Heart right ventricle (tissue), 16 donors: ENCODE results near the gene RSPH1. TPM values are rescaled to one million over a fixed set of nuclear protein-coding genes. Genes with fewer than 3 reads are reported as not detected.

Experiments used
- ATAC-seq, 8 donors: fragments of 200-7000 bp; cut with Tn5 transposase; one replicate each; pipeline ENCODE4 v1.9.1; 2020; ENCODE audit warnings: mild to moderate bottlenecking in 8 of 8, moderate library complexity in 8 of 8, moderate number of reproducible peaks in 1 of 8
- DNase-seq, 2 donors: peaks; one replicate each; pipeline ENCODE4 v3.0.0-alpha.2; 2020
- H3K27ac ChIP-seq, 10 donors: fragments of 200-600 bp; sonication (generic) in 2 of 10; one replicate each; pipeline versions ENCODE4 v1.5.0 to v1.8.0; 2020 to 2022; ENCODE audit warnings: mild to moderate bottlenecking in 3 of 10
- H3K27me3 ChIP-seq, 7 donors: fragments of 200-600 bp; one replicate each; pipeline ENCODE4 v1.8.0; 2021 to 2022; ENCODE audit warnings: mild to moderate bottlenecking in 2 of 7
- H3K36me3 ChIP-seq, 9 donors: fragments of 200-600 bp; sonication (generic) in 1 of 9; one replicate each; pipeline versions ENCODE4 v1.5.0 to v1.8.0; 2020 to 2022; ENCODE audit warnings: mild to moderate bottlenecking in 2 of 9
- H3K4me1 ChIP-seq, 9 donors: fragments of 200-600 bp; sonication (generic) in 1 of 9; one replicate each; pipeline versions ENCODE4 v1.5.0 to v1.8.0; 2020 to 2022; ENCODE audit warnings: mild to moderate bottlenecking in 4 of 9
- H3K4me3 ChIP-seq, 10 donors: fragments of 200-600 bp; sonication (generic) in 2 of 10; one replicate each; pipeline versions ENCODE4 v1.5.0 to v1.8.0; 2020 to 2022; ENCODE audit warnings: mild to moderate bottlenecking in 7 of 10, moderate library complexity in 2 of 10
- H3K9me3 ChIP-seq, 11 donors: fragments of 200-600 bp in 10 of 11; sonication (generic) in 2 of 11; one replicate each; pipeline versions ENCODE4 v1.5.0 to v1.8.0; 2013 to 2022; ENCODE audit warnings: mild to moderate bottlenecking in 2 of 11, control low read depth in 1 of 11, moderate library complexity in 1 of 11
- WGBS, 2 donors: extraction: QIAGEN DNeasy Blood & Tissue Kit; methylation state at CpG; one replicate each; pipeline ENCODE4 v1.1.7; 2013; ENCODE audit warnings: inconsistent platforms in 1 of 2; 5-methylcytosine and 5-hydroxymethylcytosine counted together
- intact Hi-C, 10 donors: fragments of 100-400 bp; cut with DNase I; formaldehyde crosslinking; loops; one replicate each; pipeline versions ENCODE4 v1.11.1 to v1.14.2; 2022
- polyA plus RNA-seq, 2 donors: library from polyadenylated mRNA; stranded (reverse); fragments of 200-250 nt; gene quantifications; one replicate each; pipeline ENCODE4 v1.2.3, GENCODE V29; 2013
- total RNA-seq, 10 donors: library from RNA; stranded (reverse); fragmentation: NEBNext Ultra II Directional in 3 of 10; extraction: Animal tissue kit (Norgen Biotek cat#: 25700) in 3 of 10; gene quantifications; one replicate each; pipeline versions ENCODE4 v1.2.1 to v1.2.4, GENCODE V29; 2021 to 2023
- TF ChIP-seq, protein P1 (sequence below), 9 donors: fragments of 200-600 bp; sonication (generic) in 2 of 9; IDR thresholded peaks; one replicate each; pipeline versions ENCODE4 v1.5.0 to v1.8.0; 2021 to 2022; ENCODE audit warnings: antibody characterized with exemption in 9 of 9, mild to moderate bottlenecking in 5 of 9, moderate library complexity in 1 of 9
- donor health status: Arrhythmogenic right ventricular cardiomyopathy.
- donor health status: ischemic (EF 13 %, LVEDD 7.1; RV severe dilation, severe dysfunction).
- donor health status: healthy with polysubstance abuse.
- donor health status: DM: no; HTN: yes; CAD: no.
- donor health status: DM: no; HTN: no; CAD: no.
- donor health status: ischemic (EF 25% LVEDD 6.9; RV normal size, moderate dysfunction).
- donor health status: ischemic (EF 25% LVEDD 5.7; RV mildly dilated, moderate dysfunction).
- donor health status: healthy.
- donor health status: DM: yes; HTN: yes; CAD: no.
- donor health status: Ischemic cardiomyopathy.
- donor health status: ischemic (EF 35%, LVEDD 5.7; RV mildly dilated, moderate dysfunction).
- donor health status: nonischemic (EF 11% LVEDD 7.7; RV severe dilation, severe dysfunction).
- donor health status: DM: yes; HTN: yes; CAD: no.
- donor health status: PGD.
- donor health status: ischemic (EF 29% LVEDD 5.4; RV normal size, mild dysfunction).
- donor health status: nonischemic (EF 23%, LVEDD 6.1; RV moderate dilation, normal function).

Gene RSPH1
- total and polyA plus RNA-seq, 12 donors = 0.06 to 0.36 (median 0.20) TPM; not detected in 9

DNA sequence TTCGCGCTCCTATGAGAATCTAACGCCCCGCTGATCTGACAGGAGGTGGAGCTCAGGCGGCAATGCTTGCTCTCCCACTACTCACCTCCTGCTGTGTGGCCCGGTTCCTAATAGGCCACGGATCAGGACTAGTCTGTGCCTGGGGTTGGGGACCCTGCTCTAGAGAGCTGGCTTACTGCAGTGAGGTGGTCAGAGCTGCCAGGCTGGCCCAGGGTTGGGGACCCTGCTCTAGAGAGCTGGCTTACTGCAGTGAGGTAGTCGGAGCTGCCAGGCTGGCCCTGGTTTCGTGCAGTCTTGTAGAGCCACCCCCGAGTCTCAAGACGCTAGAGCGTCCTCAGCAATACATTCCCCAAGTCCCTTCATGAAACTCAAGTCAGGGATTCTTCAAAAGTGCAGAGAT lies 45.1 kb upstream of the RSPH1 start:
- DNase-seq (no peak), ATAC-seq (no peak)
- 85 to 87% methylated on average over 12 of the region's 12 CpGs for WGBS, 2 donors
- H3K4me1 ChIP-seq = no peaks in the 10 kb centered on the region
- H3K9me3 ChIP-seq = no peaks in the 10 kb centered on the region
- TF ChIP-seq, protein P1, sequence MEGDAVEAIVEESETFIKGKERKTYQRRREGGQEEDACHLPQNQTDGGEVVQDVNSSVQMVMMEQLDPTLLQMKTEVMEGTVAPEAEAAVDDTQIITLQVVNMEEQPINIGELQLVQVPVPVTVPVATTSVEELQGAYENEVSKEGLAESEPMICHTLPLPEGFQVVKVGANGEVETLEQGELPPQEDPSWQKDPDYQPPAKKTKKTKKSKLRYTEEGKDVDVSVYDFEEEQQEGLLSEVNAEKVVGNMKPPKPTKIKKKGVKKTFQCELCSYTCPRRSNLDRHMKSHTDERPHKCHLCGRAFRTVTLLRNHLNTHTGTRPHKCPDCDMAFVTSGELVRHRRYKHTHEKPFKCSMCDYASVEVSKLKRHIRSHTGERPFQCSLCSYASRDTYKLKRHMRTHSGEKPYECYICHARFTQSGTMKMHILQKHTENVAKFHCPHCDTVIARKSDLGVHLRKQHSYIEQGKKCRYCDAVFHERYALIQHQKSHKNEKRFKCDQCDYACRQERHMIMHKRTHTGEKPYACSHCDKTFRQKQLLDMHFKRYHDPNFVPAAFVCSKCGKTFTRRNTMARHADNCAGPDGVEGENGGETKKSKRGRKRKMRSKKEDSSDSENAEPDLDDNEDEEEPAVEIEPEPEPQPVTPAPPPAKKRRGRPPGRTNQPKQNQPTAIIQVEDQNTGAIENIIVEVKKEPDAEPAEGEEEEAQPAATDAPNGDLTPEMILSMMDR (IDR thresholded peaks at IDR 0.05) = no peak
- no peak overlapping the region for H3K4me3 ChIP-seq
- no peaks in the 10 kb centered on the region for H3K27me3 ChIP-seq
- peaks cover 0 to 85% (median 11%) of the 10 kb centered on the region in 9 donors for H3K36me3 ChIP-seq
- no peak overlapping the region for H3K27ac ChIP-seq
- intact Hi-C loops = loop anchor here in 1 of 10 donors (10.0 kb wide), 1 partner anchor 56 kb away; no protein-coding TSS in a partner anchor

DNA sequence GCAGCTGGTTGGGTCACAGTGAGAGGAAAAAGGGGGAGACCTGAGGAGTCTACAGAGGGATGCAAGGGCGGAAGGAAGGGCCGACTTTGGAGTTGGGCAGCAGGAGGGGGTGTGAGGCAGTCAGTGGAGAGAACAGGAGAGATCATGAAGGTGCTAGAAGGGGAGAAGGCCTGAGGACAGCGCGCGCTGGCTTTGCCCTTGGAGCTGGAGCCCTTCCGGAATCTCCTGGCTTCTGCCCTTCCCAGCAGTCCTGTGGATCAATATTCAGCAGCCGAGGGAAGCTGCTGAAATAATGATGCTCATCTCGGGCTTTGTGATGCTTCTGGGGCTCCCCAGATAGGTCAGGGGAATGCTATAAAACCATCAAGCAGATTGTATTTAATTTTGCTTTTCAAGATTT lies 44.4 kb upstream of the RSPH1 start:
- no peaks in the 10 kb centered on the region for H3K27me3 ChIP-seq
- ATAC-seq (no peak), DNase-seq (no peak)
- H3K4me1 ChIP-seq = peaks cover 0 to 7% (median 0%) of the 10 kb centered on the region in 9 donors
- no peak overlapping the region for H3K27ac ChIP-seq
- TF ChIP-seq, protein P1 (IDR thresholded peaks at IDR 0.05) = no peak
- H3K9me3 ChIP-seq = no peaks in the 10 kb centered on the region
- H3K4me3 ChIP-seq = no peak overlapping the region
- intact Hi-C loops = loop anchor here in 1 of 10 donors (10.0 kb wide), 1 partner anchor 56 kb away; no protein-coding TSS in a partner anchor
- peaks cover 0 to 85% (median 7%) of the 10 kb centered on the region in 9 donors for H3K36me3 ChIP-seq
- WGBS, 2 donors = 84 to 89% methylated on average over 8 of the region's 8 CpGs

DNA sequence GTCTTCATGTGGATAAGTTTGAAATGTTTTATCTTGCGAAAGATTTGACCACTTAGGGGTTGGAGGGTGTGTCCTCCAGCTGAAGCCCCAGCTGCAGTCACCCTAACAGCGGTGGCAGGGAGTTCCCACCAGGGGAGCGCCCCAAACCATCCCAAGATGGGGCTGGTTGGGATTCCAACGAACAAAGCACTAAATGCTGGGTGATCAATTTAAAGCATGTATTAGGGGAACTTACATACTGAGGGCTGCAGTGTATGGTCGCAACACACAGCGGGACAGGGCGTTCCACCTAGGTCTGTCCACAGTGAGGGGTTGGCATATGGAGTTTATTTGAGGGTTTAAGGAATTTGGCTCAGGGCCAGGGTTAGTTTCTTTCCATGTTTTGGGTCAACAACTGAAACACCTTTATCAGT lies 43.9 kb upstream of the RSPH1 start:
- TF ChIP-seq, protein P1 (IDR thresholded peaks at IDR 0.05) = no peak
- intact Hi-C loops = loop anchor here in 1 of 10 donors (10.0 kb wide), 1 partner anchor 55 kb away; no protein-coding TSS in a partner anchor
- H3K4me1 ChIP-seq = peaks cover 0 to 10% (median 3%) of the 10 kb centered on the region in 9 donors
- no peak overlapping the region for H3K4me3 ChIP-seq
- no peak overlapping the region for H3K27ac ChIP-seq
- H3K27me3 ChIP-seq = no peaks in the 10 kb centered on the region
- H3K9me3 ChIP-seq = no peaks in the 10 kb centered on the region
- no peak for DNase-seq
- H3K36me3 ChIP-seq = peaks cover 0 to 85% (median 2%) of the 10 kb centered on the region in 9 donors
- 79 to 83% methylated on average over 7 of the region's 7 CpGs for WGBS, 2 donors
- peak in 1 of 8 donors; percentile 9 for ATAC-seq

DNA sequence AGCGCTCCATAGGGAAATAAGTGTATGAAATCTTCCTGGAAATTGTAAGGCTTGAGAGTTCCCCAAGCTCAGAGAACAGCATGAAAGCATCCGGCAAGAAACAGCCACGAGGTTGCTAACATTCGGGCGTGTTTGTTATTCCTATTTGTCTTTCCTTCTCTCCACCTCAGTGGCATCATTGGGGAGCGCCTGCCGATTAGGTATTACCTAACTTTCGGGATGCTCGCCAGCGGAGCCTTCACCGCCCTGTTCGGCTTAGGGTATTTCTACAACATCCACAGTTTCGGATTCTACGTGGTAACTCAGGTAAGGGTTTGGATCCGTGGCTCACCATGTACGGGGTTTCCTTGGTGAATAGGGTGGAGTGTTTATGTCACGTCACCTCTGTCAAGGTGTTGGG lies 43.3 kb upstream of the RSPH1 start:
- Histone ChIP-seq H3K4me3 (no peak overlapping the region), H3K4me1 (peaks cover 0 to 13% (median 4%) of the 10 kb centered on the region in 9 donors), H3K27ac (no peak overlapping the region), H3K36me3 (peaks cover 0 to 84% (median 0%) of the 10 kb centered on the region in 9 donors), H3K9me3 (no peaks in the 10 kb centered on the region), H3K27me3 (no peaks in the 10 kb centered on the region)
- TF ChIP-seq, protein P1 (IDR thresholded peaks at IDR 0.05) = no peak
- ATAC-seq (no peak), DNase-seq (no peak)
- 92 to 94% methylated on average over 17 of the region's 17 CpGs for WGBS, 2 donors
- intact Hi-C loops = no loop called here
